ENCODE measurements around the gene ARGLU1.

ARGLU1 gene

GRCh38 chr13:106496072-106496997 lies 71.6 kb downstream of the ARGLU1 start:
- H3K4me1 ChIP-seq (ENCODE audit: insufficient read depth, low read length): peaks cover 62% of the 10 kb centered on the region
- H3K79me2 ChIP-seq (ENCODE audit: insufficient read depth, low read length): no peaks in the 10 kb centered on the region
- TF ChIP-seq EZH2 (IDR thresholded peaks at IDR 0.05; ENCODE audit: borderline replicate concordance, low read depth, low read length, severe bottlenecking) (no peak), CTCF (IDR thresholded peaks at IDR 0.05; ENCODE audit: borderline replicate concordance, extremely low read depth, low read length, poor library complexity, severe bottlenecking) (no peak)

GRCh38 chr13:106494936-106495335 lies 73.0 kb downstream of the ARGLU1 start:
- Histone ChIP-seq H3K79me2 (ENCODE audit: insufficient read depth, low read length) (no peaks in the 10 kb centered on the region), H3K4me1 (ENCODE audit: insufficient read depth, low read length) (peaks cover 48% of the 10 kb centered on the region), H3K9me3 (ENCODE audit: insufficient read depth, low read length, severe bottlenecking) (no peaks in the 10 kb centered on the region), H3K4me2 (ENCODE audit: insufficient read depth, low read length) (no peak overlapping the region), H3K36me3 (ENCODE audit: insufficient read depth, low read length) (no peaks in the 10 kb centered on the region), H3K27ac (ENCODE audit: low read length) (no peak overlapping the region), H2AFZ (ENCODE audit: low read depth, low read length) (no peak overlapping the region), H3K27me3 (ENCODE audit: insufficient read depth, low read length, poor library complexity) (no peaks in the 10 kb centered on the region), H4K20me1 (ENCODE audit: insufficient read depth, low read length) (no peaks in the 10 kb centered on the region), H3K9ac (ENCODE audit: low read depth, low read length) (no peak overlapping the region), H3K4me3 (ENCODE audit: low read depth in 1 of 2, low read length in 2 of 2) (no peak overlapping the region)
- TF ChIP-seq CTCF (IDR thresholded peaks at IDR 0.05; ENCODE audit: borderline replicate concordance, extremely low read depth, low read length, poor library complexity, severe bottlenecking) (no peak), EZH2 (IDR thresholded peaks at IDR 0.05; ENCODE audit: borderline replicate concordance, low read depth, low read length, severe bottlenecking) (no peak)
- no peak for DNase-seq
- ATAC-seq (ENCODE audit: insufficient read depth, low read depth): no peak

More at GRCh38 chr13:106496072-106496997, 71.6 kb downstream of the ARGLU1 start:
- Histone ChIP-seq H3K4me3 (ENCODE audit: low read depth in 1 of 2, low read length in 2 of 2) (no peak overlapping the region), H3K9me3 (ENCODE audit: insufficient read depth, low read length, severe bottlenecking) (no peaks in the 10 kb centered on the region), H3K27ac (ENCODE audit: low read length) (no peak overlapping the region), H2AFZ (ENCODE audit: low read depth, low read length) (no peak overlapping the region), H3K27me3 (ENCODE audit: insufficient read depth, low read length, poor library complexity) (no peaks in the 10 kb centered on the region), H4K20me1 (ENCODE audit: insufficient read depth, low read length) (no peaks in the 10 kb centered on the region), H3K36me3 (ENCODE audit: insufficient read depth, low read length) (no peaks in the 10 kb centered on the region), H3K9ac (ENCODE audit: low read depth, low read length) (no peak overlapping the region), H3K4me2 (ENCODE audit: insufficient read depth, low read length) (no peak overlapping the region)
- no peak for ATAC-seq (ENCODE audit: insufficient read depth, low read depth)
- no peak for DNase-seq

- Histone ChIP-seq H3K4me3 (ENCODE audit: low read depth in 1 of 2, low read length in 2 of 2) (no peak overlapping the region), H2AFZ (ENCODE audit: low read depth, low read length) (no peak overlapping the region), H3K9ac (ENCODE audit: low read depth, low read length) (no peak overlapping the region), H3K36me3 (ENCODE audit: insufficient read depth, low read length) (no peaks in the 10 kb centered on the region), H3K4me2 (ENCODE audit: insufficient read depth, low read length) (no peak overlapping the region), H4K20me1 (ENCODE audit: insufficient read depth, low read length) (no peaks in the 10 kb centered on the region), H3K4me1 (ENCODE audit: insufficient read depth, low read length) (peaks cover 44% of the 10 kb centered on the region), H3K9me3 (ENCODE audit: insufficient read depth, low read length, severe bottlenecking) (no peaks in the 10 kb centered on the region), H3K79me2 (ENCODE audit: insufficient read depth, low read length) (no peaks in the 10 kb centered on the region), H3K27me3 (ENCODE audit: insufficient read depth, low read length, poor library complexity) (no peaks in the 10 kb centered on the region), H3K27ac (ENCODE audit: low read length) (no peak overlapping the region)
- no peak for TF ChIP-seq EZH2 (IDR thresholded peaks at IDR 0.05; ENCODE audit: borderline replicate concordance, low read depth, low read length, severe bottlenecking)
- TF ChIP-seq CTCF (IDR thresholded peaks at IDR 0.05; ENCODE audit: borderline replicate concordance, extremely low read depth, low read length, poor library complexity, severe bottlenecking): no peak
- ATAC-seq (ENCODE audit: insufficient read depth, low read depth): no peak
- no peak for DNase-seq
Measured at GRCh38 chr13:106494506-106494905, 73.4 kb downstream of the ARGLU1 start.

All from DND-41 (cell line).